ENCODE data around the gene KRT82. TPM values are rescaled to one million over a fixed set of nuclear protein-coding genes. Genes with fewer than 3 reads are reported as not detected.

KRT82 gene
- total and polyA plus RNA-seq, 2 experiments from 2014 or later = not detected

GRCh38 chr12:52371716-52372115 is 34.4 kb downstream of the KRT82 start:
- no peaks in the 10 kb centered on the region for H3K4me1 ChIP-seq (ENCODE audit: low read depth)
- H3K9me3 ChIP-seq (ENCODE audit: low read depth) = no peaks in the 10 kb centered on the region
- no peaks in the 10 kb centered on the region for H3K36me3 ChIP-seq
- H3K4me3 ChIP-seq = no peak overlapping the region
- no peak overlapping the region for H3K27ac ChIP-seq
- DNase-seq (ENCODE audit: low read depth in 1 of 2, low spot score in 1 of 2) = no peak
- TF ChIP-seq, protein P1, sequence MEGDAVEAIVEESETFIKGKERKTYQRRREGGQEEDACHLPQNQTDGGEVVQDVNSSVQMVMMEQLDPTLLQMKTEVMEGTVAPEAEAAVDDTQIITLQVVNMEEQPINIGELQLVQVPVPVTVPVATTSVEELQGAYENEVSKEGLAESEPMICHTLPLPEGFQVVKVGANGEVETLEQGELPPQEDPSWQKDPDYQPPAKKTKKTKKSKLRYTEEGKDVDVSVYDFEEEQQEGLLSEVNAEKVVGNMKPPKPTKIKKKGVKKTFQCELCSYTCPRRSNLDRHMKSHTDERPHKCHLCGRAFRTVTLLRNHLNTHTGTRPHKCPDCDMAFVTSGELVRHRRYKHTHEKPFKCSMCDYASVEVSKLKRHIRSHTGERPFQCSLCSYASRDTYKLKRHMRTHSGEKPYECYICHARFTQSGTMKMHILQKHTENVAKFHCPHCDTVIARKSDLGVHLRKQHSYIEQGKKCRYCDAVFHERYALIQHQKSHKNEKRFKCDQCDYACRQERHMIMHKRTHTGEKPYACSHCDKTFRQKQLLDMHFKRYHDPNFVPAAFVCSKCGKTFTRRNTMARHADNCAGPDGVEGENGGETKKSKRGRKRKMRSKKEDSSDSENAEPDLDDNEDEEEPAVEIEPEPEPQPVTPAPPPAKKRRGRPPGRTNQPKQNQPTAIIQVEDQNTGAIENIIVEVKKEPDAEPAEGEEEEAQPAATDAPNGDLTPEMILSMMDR (IDR thresholded peaks at IDR 0.05; ENCODE audit: low read depth, low read length) = no peak
- peaks cover 45% of the 10 kb centered on the region for H3K27me3 ChIP-seq

DNA sequence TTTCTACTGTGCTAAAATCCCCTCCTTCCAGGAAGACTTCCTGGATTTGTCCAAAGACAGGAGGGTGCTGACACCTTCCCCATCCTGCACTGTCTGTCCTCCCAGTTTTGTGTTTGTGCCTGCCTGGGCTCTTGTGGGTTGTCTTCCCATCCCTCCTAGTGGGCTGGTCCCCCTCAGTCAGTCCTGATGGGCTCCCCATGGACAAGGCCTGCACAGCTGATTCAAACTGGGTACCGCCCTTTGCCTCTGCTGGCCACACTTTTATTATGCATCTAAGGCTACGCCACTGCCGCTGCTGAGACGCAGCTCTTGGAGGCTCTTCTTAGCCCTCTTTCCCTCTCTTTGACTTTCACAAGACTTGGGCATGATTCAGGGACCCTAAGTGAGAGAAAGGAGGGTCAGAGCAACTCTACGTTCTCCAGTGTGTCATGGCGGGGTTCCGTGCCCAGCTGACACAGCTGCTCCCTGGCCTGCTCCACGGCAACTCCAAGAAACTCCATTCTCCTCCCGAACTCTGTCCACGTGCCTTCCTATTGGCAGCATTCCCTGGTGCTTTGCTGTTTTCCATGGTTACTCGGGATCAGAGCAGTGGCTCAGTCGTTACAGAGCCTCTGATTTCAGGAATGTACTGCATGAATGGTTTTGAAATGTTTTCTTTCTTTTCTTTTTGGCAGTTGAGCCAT is 35.1 kb downstream of the KRT82 start:
- DNase-seq (ENCODE audit: low read depth in 1 of 2, low spot score in 1 of 2) = peak in 1 of 2 donors; percentile 87
- Histone ChIP-seq H3K36me3 (no peaks in the 10 kb centered on the region), H3K27ac (no peak overlapping the region), H3K4me3 (no peak overlapping the region), H3K9me3 (ENCODE audit: low read depth) (no peaks in the 10 kb centered on the region), H3K4me1 (ENCODE audit: low read depth) (no peaks in the 10 kb centered on the region), H3K27me3 (peaks cover 41% of the 10 kb centered on the region)
- TF ChIP-seq, protein P1 (IDR thresholded peaks at IDR 0.05; ENCODE audit: low read depth, low read length) = no peak

DNA sequence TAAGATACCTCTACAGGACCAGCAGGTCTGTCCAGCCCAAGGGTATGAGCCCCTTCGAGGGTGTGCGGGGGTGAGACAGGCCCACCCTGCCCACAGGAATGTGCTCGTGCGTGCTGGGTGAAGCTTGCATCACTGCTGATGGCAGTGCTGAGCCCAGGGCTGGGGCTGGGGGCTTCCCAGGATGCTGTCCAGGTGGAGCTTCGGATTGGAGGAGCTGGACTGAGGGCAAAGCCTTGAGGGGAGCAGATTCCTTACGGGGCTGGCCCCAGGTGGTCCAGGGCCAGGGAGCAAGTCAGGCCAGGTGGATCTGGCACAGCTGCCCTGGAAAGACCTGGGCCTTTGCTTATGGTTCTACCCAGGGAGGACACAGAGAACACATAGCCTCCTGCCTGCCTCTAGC is 36.3 kb downstream of the KRT82 start:
- Histone ChIP-seq H3K36me3 (no peaks in the 10 kb centered on the region), H3K4me1 (ENCODE audit: low read depth) (no peaks in the 10 kb centered on the region), H3K4me3 (no peak overlapping the region), H3K27ac (no peak overlapping the region), H3K27me3 (peaks cover 46% of the 10 kb centered on the region), H3K9me3 (ENCODE audit: low read depth) (no peaks in the 10 kb centered on the region)
- TF ChIP-seq, protein P1 (IDR thresholded peaks at IDR 0.05; ENCODE audit: low read depth, low read length) = no peak
- DNase-seq (ENCODE audit: low read depth in 1 of 2, low spot score in 1 of 2) = no peak

DNA sequence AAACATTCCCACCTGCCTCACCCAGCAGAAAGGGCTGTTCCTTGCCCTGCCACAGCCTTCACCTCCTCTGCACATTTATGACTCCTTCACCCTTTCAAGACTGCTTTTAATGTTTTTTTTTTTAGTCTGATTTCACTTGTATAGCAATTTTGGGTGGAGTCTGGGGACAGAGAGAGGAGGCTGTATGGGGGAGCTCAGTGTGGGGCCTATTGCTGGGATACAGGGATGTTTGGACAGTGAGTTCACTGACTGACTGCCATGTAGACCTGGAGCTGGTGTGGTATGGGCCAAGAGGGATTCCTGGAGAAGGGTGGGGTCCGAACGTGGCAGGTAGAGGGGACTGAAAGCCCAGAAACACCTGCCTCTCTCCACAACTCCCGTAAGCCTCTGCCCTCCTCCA is 36.9 kb downstream of the KRT82 start:
- no peak for DNase-seq (ENCODE audit: low read depth in 1 of 2, low spot score in 1 of 2)
- Histone ChIP-seq H3K36me3 (no peaks in the 10 kb centered on the region), H3K9me3 (ENCODE audit: low read depth) (no peaks in the 10 kb centered on the region), H3K27ac (no peak overlapping the region), H3K4me3 (no peak overlapping the region), H3K4me1 (ENCODE audit: low read depth) (no peaks in the 10 kb centered on the region), H3K27me3 (peaks cover 52% of the 10 kb centered on the region)
- TF ChIP-seq, protein P1 (IDR thresholded peaks at IDR 0.05; ENCODE audit: low read depth, low read length) = no peak

DNA sequence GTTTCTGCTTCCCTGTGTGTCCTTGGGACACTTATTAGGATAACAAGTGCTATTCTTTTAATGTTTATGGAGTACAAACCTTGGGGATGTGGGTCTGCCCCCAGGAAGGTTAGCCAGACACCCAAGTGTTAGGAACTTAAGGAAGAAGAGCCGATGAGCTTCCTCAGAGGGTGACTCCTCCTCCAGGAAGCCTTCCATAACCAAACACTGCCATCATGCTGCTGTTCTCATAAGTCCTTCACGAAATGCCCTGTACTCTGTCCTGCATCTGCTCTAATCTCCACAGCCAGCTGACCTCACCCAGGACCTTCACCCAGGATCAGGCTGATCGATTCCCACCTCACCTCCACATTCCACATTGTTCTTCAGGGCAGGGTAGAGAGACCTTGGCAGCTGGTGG is 37.6 kb downstream of the KRT82 start:
- no peak for DNase-seq (ENCODE audit: low read depth in 1 of 2, low spot score in 1 of 2)
- peaks cover 57% of the 10 kb centered on the region for H3K27me3 ChIP-seq
- no peaks in the 10 kb centered on the region for H3K4me1 ChIP-seq (ENCODE audit: low read depth)
- H3K27ac ChIP-seq = no peak overlapping the region
- TF ChIP-seq, protein P1 (IDR thresholded peaks at IDR 0.05; ENCODE audit: low read depth, low read length) = no peak
- H3K36me3 ChIP-seq = no peaks in the 10 kb centered on the region
- H3K9me3 ChIP-seq (ENCODE audit: low read depth) = no peaks in the 10 kb centered on the region
- H3K4me3 ChIP-seq = no peak overlapping the region
